Measurements from ENCODE around the gene AMPD3.
"Not testable (repeated sequence)": the region's sequence is repeated elsewhere in the genome, so short reads cannot be mapped to it uniquely, and the experiment has no call there.

DNA sequence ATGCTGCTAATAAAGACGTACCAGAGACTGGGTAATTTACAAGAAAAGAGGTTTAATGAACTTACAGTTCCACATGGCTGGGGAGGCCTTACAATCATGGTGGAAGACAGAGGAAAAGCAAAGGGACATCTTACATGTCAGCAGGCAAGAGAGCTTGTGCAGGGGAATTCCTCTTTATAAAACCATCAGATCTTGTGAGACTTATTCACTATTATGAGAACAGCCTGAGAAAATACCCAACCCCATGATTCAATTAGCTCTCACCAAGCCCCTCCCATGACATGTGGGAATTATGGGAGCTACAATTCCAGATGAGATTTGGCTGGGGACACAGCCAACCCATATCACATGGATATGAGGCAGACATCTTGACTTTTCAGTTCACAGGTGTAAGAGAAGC is 18.4 kb upstream of the AMPD3 start:
- TF ChIP-seq, protein P1, sequence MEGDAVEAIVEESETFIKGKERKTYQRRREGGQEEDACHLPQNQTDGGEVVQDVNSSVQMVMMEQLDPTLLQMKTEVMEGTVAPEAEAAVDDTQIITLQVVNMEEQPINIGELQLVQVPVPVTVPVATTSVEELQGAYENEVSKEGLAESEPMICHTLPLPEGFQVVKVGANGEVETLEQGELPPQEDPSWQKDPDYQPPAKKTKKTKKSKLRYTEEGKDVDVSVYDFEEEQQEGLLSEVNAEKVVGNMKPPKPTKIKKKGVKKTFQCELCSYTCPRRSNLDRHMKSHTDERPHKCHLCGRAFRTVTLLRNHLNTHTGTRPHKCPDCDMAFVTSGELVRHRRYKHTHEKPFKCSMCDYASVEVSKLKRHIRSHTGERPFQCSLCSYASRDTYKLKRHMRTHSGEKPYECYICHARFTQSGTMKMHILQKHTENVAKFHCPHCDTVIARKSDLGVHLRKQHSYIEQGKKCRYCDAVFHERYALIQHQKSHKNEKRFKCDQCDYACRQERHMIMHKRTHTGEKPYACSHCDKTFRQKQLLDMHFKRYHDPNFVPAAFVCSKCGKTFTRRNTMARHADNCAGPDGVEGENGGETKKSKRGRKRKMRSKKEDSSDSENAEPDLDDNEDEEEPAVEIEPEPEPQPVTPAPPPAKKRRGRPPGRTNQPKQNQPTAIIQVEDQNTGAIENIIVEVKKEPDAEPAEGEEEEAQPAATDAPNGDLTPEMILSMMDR (IDR thresholded peaks at IDR 0.05) = not testable (repeated sequence)
- TF ChIP-seq POLR2AphosphoS5, POLR2A (IDR thresholded peaks at IDR 0.05): not testable (repeated sequence)
